IPS-15b (cell line): ENCODE measurements around the gene FBXO24.

ENCODE experiments used
- H3K27me3 ChIP-seq: one replicate; pipeline ENCODE4 v1.6.1; 2013; ENCODE audit warnings: low read length; ENCODE audit not compliant: control insufficient read depth, insufficient read depth
- H3K36me3 ChIP-seq: one replicate; pipeline ENCODE4 v1.6.1; 2013; ENCODE audit warnings: low read length; ENCODE audit not compliant: control insufficient read depth, insufficient read depth
- H3K4me1 ChIP-seq: one replicate; pipeline ENCODE4 v1.6.1; 2013; ENCODE audit warnings: mild to moderate bottlenecking, low read length; ENCODE audit not compliant: control insufficient read depth, insufficient read depth
- H3K4me3 ChIP-seq: one replicate; pipeline ENCODE4 v1.5.1; 2013; ENCODE audit warnings: low read depth, low read length
- H3K9ac ChIP-seq: one replicate; pipeline ENCODE4 v1.6.1; 2013; ENCODE audit warnings: low read depth, mild to moderate bottlenecking, low read length
- H3K9me3 ChIP-seq: one replicate; pipeline ENCODE4 v1.6.1; 2013; ENCODE audit warnings: mild to moderate bottlenecking, low read length; ENCODE audit not compliant: control insufficient read depth, insufficient read depth

FBXO24 gene

GRCh38 chr7:100623951-100624824, 38.1 kb downstream of the FBXO24 start:
- no peak overlapping the region for H3K4me3 ChIP-seq
- no peak overlapping the region for H3K9ac ChIP-seq
- H3K27me3 ChIP-seq, result peaks cover 11% of the 10 kb centered on the region
- peaks cover 5% of the 10 kb centered on the region for H3K4me1 ChIP-seq
- H3K9me3 ChIP-seq, result no peaks in the 10 kb centered on the region
- no peaks in the 10 kb centered on the region for H3K36me3 ChIP-seq

GRCh38 chr7:100626055-100626454, 39.9 kb downstream of the FBXO24 start:
- Histone ChIP-seq H3K9ac (no peak overlapping the region), H3K27me3 (peaks cover 11% of the 10 kb centered on the region), H3K4me1 (peaks cover 5% of the 10 kb centered on the region), H3K4me3 (peak overlapping the region; percentile 52), H3K9me3 (no peaks in the 10 kb centered on the region), H3K36me3 (no peaks in the 10 kb centered on the region)

- Histone ChIP-seq H3K4me1 (peaks cover 5% of the 10 kb centered on the region), H3K27me3 (peaks cover 12% of the 10 kb centered on the region), H3K9me3 (no peaks in the 10 kb centered on the region), H3K9ac (no peak overlapping the region), H3K36me3 (no peaks in the 10 kb centered on the region), H3K4me3 (peak overlapping the region; percentile 52)
These were observed 40.6 kb downstream of the FBXO24 start for GRCh38 chr7:100626530-100627237.

- peaks cover 17% of the 10 kb centered on the region for H3K27me3 ChIP-seq
- H3K9ac ChIP-seq, result no peak overlapping the region
- peaks cover 5% of the 10 kb centered on the region for H3K4me1 ChIP-seq
- peak overlapping the region; percentile 52 for H3K4me3 ChIP-seq
- H3K9me3 ChIP-seq, result no peaks in the 10 kb centered on the region
- H3K36me3 ChIP-seq, result no peaks in the 10 kb centered on the region
These were observed 41.1 kb downstream of the FBXO24 start for GRCh38 chr7:100627238-100627549.

GRCh38 chr7:100629117-100629716, 43.1 kb downstream of the FBXO24 start:
- Histone ChIP-seq H3K9me3 (no peaks in the 10 kb centered on the region), H3K36me3 (no peaks in the 10 kb centered on the region), H3K27me3 (peaks cover 21% of the 10 kb centered on the region), H3K4me1 (peaks cover 5% of the 10 kb centered on the region), H3K9ac (no peak overlapping the region), H3K4me3 (no peak overlapping the region)

- peaks cover 21% of the 10 kb centered on the region for H3K27me3 ChIP-seq
- no peak overlapping the region for H3K4me3 ChIP-seq
- H3K9ac ChIP-seq, result no peak overlapping the region
- no peaks in the 10 kb centered on the region for H3K36me3 ChIP-seq
- H3K4me1 ChIP-seq, result peaks cover 5% of the 10 kb centered on the region
- H3K9me3 ChIP-seq, result no peaks in the 10 kb centered on the region
These were observed 43.9 kb downstream of the FBXO24 start for GRCh38 chr7:100630066-100630465.

- peak overlapping the region; percentile 70 for H3K4me3 ChIP-seq
- no peaks in the 10 kb centered on the region for H3K4me1 ChIP-seq
- peak overlapping the region; percentile 73 for H3K9ac ChIP-seq
- H3K27me3 ChIP-seq, result peaks cover 9% of the 10 kb centered on the region
- no peaks in the 10 kb centered on the region for H3K36me3 ChIP-seq
- H3K9me3 ChIP-seq, result no peaks in the 10 kb centered on the region
These were observed 47.0 kb downstream of the FBXO24 start for GRCh38 chr7:100632951-100633717.

- H3K4me1 ChIP-seq, result peaks cover 2% of the 10 kb centered on the region
- H3K9ac ChIP-seq, result no peak overlapping the region
- H3K9me3 ChIP-seq, result no peaks in the 10 kb centered on the region
- H3K27me3 ChIP-seq, result no peaks in the 10 kb centered on the region
- H3K4me3 ChIP-seq, result no peak overlapping the region
- H3K36me3 ChIP-seq, result peaks cover 2% of the 10 kb centered on the region
These were observed 53.9 kb downstream of the FBXO24 start for GRCh38 chr7:100639995-100640516.

GRCh38 chr7:100640517-100641440, 54.7 kb downstream of the FBXO24 start:
- no peak overlapping the region for H3K4me3 ChIP-seq
- H3K9me3 ChIP-seq, result no peaks in the 10 kb centered on the region
- no peak overlapping the region for H3K9ac ChIP-seq
- peaks cover 2% of the 10 kb centered on the region for H3K4me1 ChIP-seq
- H3K27me3 ChIP-seq, result no peaks in the 10 kb centered on the region
- H3K36me3 ChIP-seq, result peaks cover 2% of the 10 kb centered on the region

- H3K9ac ChIP-seq, result no peak within 1 kb of the TSS
- H3K27me3 ChIP-seq, result no peaks in the 10 kb centered on the region
- no peaks in the 10 kb centered on the region for H3K9me3 ChIP-seq
- H3K36me3 ChIP-seq, result peaks cover 2% of the 10 kb centered on the region
- H3K4me1 ChIP-seq, result peaks cover 2% of the 10 kb centered on the region
- H3K4me3 ChIP-seq, result peak within 1 kb of the TSS; percentile 32
These were observed 55.3 kb downstream of the FBXO24 start, which contains the start of gene TFR2 for GRCh38 chr7:100641463-100641859. Gene TFR2, minus strand, starts transcription at chr7:100641552. Its CDS starts 43 bp downstream, at chr7:100641509.
